GM06990 (cell line): Measurements from ENCODE around the gene DDR1.
"Not testable (repeated sequence)": the region's sequence is repeated elsewhere in the genome, so short reads cannot be mapped to it uniquely, and the experiment has no call there.

ENCODE experiments used
- DNase-seq: peaks from one replicate; pipeline ENCODE4 v3.0.0-alpha.2; 2011; ENCODE audit not compliant: insufficient read length; ENCODE audit errors: extremely low read depth
- H3K27me3 ChIP-seq: replicated peaks from 2 replicates; pipeline ENCODE4 v1.6.0; 2011; ENCODE audit warnings: low read length; ENCODE audit not compliant: control insufficient read depth, insufficient read depth
- H3K36me3 ChIP-seq: 2 replicates; pipeline ENCODE4 v1.5.1; 2011; ENCODE audit warnings: low read length; ENCODE audit not compliant: control insufficient read depth, insufficient read depth
- H3K4me3 ChIP-seq: replicated peaks from 2 replicates; pipeline ENCODE4 v1.5.1; 2011; ENCODE audit warnings: low read depth, mild to moderate bottlenecking, control low read depth, low read length
- TF ChIP-seq, protein P1 (sequence below): IDR thresholded peaks from 2 replicates; pipeline ENCODE4 v1.5.1; 2011; ENCODE audit warnings: low read length, control low read depth, mild to moderate bottlenecking, inconsistent platforms; ENCODE audit not compliant: insufficient read depth, poor library complexity, severe bottlenecking

DDR1 gene

GRCh38 chr6:30870546-30870945, 13.8 kb upstream of the DDR1 start:
- Histone ChIP-seq H3K27me3 (no peaks in the 10 kb centered on the region), H3K4me3 (no peak overlapping the region), H3K36me3 (no peaks in the 10 kb centered on the region)
- TF ChIP-seq, protein P1, sequence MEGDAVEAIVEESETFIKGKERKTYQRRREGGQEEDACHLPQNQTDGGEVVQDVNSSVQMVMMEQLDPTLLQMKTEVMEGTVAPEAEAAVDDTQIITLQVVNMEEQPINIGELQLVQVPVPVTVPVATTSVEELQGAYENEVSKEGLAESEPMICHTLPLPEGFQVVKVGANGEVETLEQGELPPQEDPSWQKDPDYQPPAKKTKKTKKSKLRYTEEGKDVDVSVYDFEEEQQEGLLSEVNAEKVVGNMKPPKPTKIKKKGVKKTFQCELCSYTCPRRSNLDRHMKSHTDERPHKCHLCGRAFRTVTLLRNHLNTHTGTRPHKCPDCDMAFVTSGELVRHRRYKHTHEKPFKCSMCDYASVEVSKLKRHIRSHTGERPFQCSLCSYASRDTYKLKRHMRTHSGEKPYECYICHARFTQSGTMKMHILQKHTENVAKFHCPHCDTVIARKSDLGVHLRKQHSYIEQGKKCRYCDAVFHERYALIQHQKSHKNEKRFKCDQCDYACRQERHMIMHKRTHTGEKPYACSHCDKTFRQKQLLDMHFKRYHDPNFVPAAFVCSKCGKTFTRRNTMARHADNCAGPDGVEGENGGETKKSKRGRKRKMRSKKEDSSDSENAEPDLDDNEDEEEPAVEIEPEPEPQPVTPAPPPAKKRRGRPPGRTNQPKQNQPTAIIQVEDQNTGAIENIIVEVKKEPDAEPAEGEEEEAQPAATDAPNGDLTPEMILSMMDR, result no peak
- no peak for DNase-seq

- no peaks in the 10 kb centered on the region for H3K36me3 ChIP-seq
- DNase-seq, result no peak
- no peaks in the 10 kb centered on the region for H3K27me3 ChIP-seq
- no peak overlapping the region for H3K4me3 ChIP-seq
- TF ChIP-seq, protein P1, result no peak
These were observed 12.6 kb upstream of the DDR1 start for GRCh38 chr6:30871592-30872183.

DNA sequence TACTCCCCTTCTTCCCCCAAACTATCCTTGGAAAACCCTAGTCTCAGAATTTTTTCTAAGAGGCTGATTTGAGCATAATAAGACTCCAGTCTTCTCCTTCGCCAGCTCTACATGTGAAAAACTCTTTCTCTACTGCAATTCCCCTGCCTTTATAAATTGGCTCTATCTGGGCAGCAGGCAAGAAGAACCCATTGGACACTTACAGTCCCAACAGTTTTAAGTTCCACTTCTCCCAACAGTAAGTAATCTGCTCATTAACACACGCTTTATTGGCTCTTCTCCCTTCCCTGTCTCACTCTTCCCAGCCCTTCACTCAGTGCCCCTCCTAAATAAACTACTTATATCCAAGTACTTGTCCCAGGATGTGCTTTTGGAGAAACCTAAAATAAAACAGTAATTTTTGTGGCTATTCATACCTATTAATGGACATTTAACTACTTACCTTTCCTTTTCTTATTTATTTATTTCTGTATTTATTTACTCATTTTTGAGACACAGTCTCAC, 11.1 kb upstream of the DDR1 start:
- no peak for DNase-seq
- TF ChIP-seq, protein P1, result no peak
- Histone ChIP-seq H3K4me3 (no peak overlapping the region), H3K27me3 (no peaks in the 10 kb centered on the region), H3K36me3 (no peaks in the 10 kb centered on the region)

GRCh38 chr6:30873795-30874194, 10.5 kb upstream of the DDR1 start:
- DNase-seq, H3K27me3 ChIP-seq, H3K4me3 ChIP-seq, H3K36me3 ChIP-seq: not testable (repeated sequence)

GRCh38 chr6:30875244-30876038, 8.9 kb upstream of the DDR1 start:
- Histone ChIP-seq H3K4me3 (no peak overlapping the region), H3K27me3 (no peaks in the 10 kb centered on the region), H3K36me3 (no peaks in the 10 kb centered on the region)
- no peak for DNase-seq
- TF ChIP-seq, protein P1, result no peak

DNA sequence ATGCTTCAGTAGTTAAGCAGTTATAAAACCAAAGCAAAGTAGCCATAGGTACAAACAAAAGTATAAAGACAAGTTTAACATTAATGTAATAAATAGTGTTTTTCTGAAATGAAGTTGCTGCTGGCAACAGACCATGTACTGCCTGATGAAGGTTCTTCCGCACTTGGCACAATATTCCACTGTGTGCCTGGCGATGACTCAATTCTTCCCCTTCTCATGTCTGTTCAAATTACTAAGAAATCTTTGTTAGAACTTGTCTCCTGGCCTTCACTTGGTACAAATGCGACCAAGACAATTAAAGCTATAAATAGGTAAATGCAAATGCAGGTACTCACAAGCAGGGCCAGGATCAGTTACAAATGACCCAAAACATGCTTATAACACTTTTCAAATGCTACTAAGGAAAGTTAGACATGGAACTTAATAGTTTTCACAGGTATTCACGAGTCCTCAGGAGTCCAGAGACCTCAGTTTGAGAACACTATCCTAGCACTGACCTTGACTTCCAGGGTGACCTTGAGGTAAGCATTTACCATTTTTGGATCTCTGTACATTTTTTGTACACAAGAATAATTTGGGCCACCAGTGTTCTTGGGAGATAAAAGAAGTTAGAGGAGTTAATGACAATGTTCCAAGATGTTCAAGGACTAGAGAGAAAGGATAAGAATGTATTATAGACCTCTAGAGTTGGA, 8.1 kb upstream of the DDR1 start:
- Histone ChIP-seq H3K27me3 (no peaks in the 10 kb centered on the region), H3K36me3 (no peaks in the 10 kb centered on the region), H3K4me3 (no peak overlapping the region)
- TF ChIP-seq, protein P1, result no peak
- DNase-seq, result no peak
